ENCODE measurements around the gene FAM50B.
A peak's percentile ranks its signal among the peaks of the same experiment; 100 is the strongest.

The FAM50B gene

DNA sequence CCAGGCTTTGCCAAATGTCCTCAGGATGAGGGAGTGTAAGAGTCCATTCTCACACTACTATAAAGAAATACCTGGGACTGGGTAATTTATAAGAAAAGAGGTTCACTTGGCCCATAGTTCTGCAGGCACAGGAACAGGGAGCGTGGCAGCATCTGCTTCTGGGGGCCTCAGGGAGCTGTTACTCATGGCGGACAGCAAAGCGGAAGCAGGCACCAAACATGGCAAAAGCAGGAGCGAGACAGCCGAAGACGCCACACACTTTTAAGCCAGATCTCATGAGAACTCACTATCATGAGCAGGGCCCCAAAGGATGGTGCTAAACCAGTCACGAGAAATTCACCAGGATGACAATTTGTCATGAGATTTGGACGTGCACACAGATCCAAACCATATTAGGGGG lies 22.8 kb downstream of the FAM50B start:
- no peak for DNase-seq (ENCODE audit: low read depth)

DNA sequence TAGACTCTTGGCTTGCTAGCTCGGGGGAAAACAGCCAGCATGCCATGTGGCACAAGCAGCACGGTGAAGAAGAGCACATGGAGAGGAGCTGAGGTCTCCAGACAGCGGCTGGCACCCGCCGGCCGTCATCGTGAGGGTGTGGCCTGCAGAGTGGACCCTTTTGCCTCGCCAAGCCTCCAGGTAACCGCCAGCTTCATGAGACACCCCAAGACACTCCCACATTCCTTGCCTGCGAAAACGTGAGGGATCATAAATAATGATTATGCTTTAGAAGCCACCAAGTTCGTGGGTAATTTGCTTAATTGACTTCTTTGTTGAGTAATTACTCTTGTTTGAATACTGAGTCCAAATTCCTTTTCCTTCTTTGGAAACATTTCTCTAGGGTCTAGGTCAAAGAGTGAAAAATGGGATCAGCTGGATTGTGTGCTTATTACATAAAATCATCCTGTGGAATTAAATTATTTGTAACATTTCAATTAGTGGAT lies 23.2 kb downstream of the FAM50B start:
- DNase-seq (ENCODE audit: low read depth), result no peak

DNA sequence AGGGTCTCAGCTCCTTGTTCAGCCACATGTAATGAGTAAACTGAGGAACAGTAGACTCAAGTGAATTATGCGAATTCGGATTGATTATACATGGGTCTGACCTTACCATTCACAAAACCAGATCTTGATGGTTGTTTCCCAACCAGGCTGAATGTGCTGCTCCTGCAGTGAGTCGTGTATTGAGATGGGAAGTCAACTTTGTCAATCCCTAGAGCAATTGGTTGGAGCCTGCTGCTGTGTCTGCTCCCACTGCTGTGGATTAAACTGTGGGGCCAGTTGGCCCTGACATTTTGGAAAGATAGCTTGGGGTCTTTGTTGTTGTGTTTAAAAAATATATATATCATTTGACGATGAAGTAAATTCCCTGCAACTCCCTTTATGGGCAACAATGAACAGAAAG lies 23.9 kb downstream of the FAM50B start:
- no peak for DNase-seq (ENCODE audit: low read depth)

DNA sequence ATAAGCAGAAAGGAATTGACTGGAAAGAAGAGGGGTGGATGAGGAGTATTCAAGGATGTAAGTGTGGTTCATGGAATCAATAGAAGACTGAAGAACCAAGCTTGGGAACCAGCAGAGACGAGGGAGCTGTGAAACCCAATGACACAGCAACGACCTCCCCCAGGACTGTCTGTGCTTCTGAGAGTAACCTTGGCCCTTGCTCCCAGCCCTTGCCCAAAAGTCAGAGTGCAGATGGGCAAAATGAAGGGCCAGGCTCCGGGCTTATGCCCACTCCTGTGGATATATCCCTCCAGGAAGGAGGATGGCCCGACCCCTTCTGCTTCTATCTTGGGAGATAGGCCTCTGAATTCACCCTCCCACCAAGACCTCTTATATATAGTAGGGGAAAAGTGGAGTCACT lies 24.9 kb downstream of the FAM50B start:
- no peak for DNase-seq (ENCODE audit: low read depth)

DNA sequence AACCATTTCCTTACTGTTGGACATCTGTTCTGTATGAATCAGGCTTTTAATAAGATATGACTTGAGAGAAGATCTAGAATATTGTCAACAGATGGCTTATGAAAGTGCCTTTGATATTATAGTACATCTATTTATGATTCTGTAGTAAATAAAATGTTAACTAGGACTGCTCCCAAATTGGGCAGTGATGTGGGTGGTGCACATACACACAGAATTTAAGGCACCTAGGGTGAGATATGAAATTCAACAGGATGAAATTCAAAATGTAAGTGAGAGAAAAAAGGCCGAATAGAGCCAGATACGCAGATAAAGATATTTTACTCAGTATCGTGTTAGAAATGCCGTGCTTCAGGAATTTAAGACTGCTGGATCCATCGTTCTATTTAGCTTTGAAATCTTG lies 26.3 kb downstream of the FAM50B start:
- no peak for DNase-seq (ENCODE audit: low read depth)

DNA sequence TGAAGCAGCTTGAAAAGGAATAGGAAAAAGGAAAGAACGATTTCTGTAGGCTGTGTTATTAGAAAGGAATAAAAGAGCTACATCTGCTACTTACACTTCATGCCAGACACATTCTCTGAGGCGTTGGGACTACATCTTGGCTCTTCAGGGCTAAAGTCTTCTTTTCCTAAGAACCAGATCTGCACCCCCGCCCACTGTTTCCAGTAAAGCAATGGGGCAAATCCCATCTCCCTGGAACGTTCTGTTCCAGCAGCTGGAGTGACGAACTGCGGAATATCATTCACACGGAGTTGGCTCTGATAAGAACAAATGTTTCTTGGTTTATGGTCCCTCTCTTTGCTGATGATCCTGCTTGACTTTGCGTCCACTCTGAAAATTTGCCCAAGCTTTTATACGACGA lies 26.9 kb downstream of the FAM50B start:
- peak; percentile 86 for DNase-seq (ENCODE audit: low read depth)

DNA sequence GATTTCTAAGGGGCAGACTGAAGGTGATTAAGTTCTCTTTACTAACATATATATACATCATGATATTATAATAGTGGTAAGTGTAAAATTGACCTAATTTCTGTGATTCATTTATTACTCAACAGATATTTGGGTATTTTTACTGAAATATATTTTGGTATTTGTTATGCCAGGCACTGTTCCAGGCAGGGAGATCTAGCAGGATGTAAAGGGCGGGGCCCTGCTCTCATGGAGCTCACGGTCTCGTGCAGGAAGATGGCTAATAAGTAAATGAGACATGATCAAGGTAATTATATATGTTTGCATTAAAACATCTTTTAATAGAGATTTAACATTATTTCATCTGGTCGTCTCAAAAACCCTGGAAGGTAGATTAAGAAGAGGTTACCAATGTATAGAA lies 27.7 kb downstream of the FAM50B start:
- DNase-seq (ENCODE audit: low read depth), result peak; percentile 32

DNA sequence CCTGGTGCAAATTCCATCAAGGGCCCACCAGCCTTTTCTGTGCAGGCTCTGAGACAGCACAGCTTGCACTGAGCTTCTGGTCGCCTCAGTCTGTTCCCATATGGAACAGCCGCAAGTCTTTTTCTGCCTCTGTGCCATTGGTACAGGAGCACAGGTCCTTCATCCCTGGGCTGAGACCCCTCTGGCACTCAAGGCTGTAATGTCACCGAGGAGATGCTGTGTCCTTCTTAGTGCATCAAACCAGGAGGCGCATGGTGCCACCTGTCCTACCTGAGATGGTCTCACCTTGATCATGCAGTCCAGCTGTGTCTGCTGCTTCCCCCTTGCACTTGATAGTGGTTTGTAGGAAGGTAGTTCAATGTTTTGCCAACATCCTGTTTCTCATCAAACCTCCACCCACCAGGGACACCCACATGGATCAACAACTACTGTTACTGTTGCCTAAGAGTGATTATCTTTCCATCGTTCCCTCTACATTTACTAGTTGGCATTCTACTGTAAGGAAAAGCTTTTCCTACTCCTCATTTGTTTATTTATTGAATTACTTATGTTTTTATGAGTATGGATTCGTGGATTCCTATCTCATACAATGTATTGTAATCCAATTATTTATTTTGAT lies 29.0 kb downstream of the FAM50B start:
- peak; percentile 32 for DNase-seq (ENCODE audit: low read depth)

DNA sequence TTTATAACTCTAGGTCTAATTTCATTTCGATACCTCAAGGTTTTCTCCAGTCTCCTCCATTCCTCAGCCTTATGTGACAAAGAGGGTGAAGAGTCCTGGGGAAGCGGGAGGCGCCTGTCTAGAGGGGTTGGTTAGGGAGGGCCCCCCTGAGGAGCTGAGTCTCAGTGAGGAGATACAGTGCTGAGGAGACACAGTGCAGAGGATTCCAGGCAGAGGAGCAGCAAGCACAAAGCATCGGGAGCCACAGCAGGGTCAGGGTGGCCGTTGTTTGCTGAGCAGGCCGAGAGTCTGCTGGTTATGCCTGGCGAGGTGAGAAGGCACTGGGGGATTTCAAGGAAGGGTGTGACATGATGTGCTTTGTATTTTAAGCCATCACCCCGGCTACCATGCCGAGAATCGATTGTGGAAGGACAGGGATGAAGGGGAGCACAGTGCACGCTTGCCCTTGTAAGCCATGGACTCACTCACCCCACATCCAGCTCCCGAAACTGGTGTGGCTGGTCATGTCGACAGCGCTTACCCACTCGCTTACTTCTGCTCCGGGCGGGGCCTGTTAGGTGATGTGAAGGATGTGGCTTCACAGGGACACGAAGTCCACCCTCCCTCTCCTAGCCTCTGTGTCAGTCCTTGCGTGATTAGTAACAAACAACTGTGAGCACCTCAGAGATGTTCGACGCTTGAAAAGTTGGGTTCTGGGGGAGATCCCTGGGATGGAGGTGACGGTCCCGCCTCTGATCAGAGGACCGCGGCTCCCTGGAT lies 30.2 kb downstream of the FAM50B start:
- DNase-seq (ENCODE audit: low read depth), result no peak

DNA sequence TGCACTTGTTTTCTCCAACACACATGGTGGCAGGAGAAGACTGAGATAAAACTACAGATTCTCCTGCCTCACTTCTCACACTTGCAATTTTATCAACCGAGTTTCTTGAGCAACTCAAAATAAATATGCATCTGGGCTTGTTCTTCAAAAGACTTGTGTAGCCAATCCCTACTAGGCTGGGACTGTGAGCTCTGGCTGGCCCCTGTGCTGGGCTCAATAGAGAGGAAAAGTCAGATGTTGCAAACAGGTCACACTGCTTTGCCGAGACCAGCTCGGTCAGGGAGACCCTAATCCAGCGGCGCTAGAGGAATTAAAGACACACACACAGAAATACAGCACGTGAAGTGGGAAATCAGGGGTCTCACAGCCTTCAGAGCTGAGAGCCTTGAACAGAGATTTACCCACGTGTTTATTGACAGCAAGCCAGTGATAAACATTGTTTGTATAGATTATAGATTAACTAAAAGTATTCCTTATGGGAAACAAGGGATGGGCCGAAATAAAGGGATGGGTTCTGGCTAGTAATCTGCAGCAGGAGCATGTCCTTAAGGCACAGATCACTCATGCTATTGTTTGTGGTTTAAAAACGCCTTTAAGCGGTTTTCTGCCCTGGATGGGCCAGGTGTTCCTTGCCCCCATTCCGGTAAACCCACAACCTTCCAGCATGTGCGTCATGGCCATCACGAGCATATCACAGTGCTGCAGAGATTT lies 32.7 kb downstream of the FAM50B start:
- DNase-seq (ENCODE audit: low read depth), result no peak

DNA sequence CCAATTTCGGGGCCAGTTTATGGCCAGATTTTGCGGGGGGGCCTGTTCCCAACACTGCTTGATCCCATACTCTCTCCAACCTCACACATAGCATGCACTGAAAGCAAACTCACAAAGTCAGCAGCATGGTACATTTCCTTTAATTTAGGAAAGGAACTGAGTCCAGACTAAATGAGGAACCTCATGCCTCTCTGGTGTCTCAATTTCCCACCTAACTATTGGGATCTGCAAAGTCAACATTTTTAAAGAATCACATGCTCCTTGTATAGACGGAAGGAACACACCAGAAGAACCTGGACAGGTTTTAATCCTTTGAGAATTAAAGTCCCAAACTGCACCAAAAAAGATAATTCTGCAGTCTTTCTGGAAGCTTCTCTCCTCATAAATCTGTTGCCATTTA lies 33.3 kb downstream of the FAM50B start:
- no peak for DNase-seq (ENCODE audit: low read depth)

DNA sequence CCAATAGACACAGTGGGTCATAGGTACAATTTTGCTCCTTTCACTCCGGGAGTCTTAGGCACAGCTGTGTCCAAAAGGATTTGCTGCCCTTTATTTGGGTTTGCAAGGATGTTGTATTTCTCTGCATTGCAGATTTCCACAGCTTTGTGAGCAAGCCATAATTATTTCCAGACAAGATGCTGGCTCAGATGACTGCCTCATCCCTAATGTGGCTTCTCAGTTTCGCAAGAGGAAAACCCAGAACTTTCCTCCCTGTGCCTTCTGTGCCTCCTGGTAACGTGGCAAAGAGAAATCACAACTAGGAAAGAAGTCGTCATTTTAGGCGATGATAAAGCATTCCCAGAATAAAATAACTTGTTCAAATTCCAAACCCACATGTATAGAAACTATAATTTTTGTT lies 33.7 kb downstream of the FAM50B start:
- peak; percentile 81 for DNase-seq (ENCODE audit: low read depth)

DNA sequence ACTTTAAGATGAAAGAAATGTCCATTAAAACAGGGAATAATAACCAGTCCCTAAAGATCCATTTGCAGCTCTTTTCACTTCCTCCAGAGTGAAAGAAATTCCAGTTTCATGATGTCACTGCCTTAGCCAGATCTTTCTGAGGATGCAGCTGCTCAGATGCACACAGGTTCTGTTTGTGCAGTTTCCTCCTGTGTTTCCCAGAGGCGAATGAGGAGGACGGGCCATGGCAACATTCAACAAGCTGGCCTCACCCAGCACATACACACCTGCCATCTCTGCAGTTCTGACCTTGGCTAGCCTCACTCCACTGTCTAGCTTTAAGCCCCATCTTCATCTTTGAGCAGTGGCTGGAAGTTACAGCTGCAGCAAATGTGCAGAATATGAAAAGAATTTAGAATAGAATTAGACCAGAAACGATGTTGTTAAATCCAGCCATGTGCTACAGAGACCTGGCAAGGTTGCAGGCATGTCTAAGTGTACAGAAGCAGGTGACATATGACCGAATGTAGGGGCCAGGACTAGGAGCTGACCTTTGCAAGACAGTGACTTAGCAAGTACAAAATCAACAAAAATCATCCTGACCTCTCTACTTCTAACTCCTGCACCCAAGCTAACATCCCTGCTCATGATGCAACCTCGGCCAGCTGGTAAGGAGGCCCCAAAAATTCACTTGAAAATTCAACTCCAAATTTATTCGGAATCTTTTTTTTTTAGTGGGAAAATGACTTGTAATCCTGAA lies 35.0 kb downstream of the FAM50B start:
- DNase-seq (ENCODE audit: low read depth), result peak; percentile 56

DNA sequence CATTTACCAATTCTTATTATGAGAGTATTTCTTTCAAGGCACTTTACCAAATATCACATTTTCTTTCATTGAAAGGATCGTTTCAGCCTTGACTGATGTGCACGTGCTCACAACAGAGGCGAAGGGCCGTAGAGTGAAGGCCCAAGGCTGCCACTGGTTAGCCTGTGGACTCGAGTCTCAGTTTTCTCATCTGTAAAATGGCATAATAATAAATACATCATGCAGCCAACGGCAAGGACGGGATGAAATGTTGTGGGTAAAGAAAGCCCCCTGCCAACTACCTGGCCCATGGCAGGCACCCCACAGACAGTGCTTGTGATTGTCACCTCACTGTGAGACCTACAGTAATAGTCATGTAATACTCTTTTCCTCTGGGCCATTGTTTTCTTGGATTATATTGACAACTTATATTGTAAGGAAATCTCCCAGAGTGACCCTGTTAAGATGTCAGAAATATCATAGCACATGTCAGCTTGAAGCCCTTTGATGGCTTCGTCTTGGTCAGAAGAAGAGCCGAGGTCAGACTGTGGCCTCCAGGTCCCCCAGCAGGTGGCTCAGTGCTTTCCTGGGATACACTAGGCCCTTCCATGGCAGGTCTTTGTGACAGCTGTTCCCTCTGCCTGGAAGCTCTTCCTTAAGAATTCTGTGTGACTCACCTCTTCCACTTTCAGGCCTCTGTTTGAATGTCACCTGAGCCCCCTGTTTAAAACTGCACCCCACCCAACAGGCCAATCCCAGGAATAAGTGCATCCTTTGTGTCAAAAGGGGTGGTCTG lies 36.3 kb downstream of the FAM50B start:
- no peak for DNase-seq (ENCODE audit: low read depth)

DNA sequence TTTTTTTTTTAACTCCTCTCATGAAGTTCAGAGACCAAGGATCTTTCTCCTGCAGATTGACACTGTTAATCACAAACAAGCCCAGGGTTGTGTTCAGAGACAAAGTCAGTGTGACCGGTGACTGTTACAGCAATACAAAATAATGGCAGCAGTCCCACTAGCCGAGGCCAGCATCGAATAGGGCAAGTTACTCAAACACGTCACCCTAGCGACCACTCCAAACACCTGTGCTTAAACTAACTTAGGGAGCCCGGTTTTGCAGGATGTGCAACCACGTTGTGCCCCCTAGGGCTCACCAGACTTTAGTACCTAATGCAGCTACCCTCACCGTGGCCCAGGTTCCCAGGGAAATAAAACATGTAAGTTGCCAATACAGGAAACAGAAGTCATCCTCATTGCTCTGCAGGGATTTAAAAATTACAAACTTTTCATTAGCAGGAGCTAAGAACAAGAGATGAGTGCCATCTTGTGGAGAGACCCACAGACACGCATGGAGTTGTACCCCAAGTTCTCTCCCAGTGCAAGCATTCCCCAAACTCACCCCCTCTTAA lies 38.1 kb downstream of the FAM50B start:
- DNase-seq (ENCODE audit: low read depth), result peak; percentile 58

DNA sequence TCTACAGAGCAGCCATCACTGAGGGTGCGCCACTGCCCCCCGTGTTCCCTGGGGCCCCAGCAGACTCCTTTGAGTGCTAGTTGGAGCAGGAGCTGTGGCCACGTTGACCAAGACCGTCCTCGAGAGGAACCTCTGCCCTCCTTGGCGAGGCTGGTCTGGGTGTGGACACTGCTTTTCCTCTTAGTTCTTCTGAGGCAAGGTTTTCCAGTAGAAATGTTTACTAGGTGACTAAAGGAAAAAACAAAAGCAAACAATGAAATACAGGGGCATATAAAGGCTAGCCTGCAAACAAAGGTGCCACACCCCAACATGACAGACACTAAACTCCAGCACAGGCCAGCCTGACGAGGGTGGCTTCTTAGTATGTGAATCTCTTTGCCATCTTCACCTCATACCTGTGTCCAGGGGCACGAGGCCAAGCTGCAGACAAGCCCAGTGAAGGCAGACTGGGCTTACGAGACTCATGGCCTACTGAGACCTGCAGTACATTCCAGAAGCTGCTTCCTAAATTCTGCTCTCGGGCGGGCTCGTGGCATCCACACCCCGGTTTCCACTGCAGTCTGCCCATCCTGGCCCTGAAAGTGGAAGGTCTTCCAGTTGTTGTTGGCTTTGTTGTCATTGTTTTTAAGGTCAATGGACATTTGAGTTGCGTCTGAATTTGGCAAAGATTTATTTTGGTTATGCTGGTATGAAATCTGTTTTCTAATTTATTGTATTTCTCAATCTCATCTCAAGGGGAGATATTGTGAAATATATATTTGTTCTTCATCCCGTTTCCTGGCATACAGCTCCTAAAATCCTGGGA lies 39.2 kb downstream of the FAM50B start:
- DNase-seq (ENCODE audit: low read depth), result no peak

DNA sequence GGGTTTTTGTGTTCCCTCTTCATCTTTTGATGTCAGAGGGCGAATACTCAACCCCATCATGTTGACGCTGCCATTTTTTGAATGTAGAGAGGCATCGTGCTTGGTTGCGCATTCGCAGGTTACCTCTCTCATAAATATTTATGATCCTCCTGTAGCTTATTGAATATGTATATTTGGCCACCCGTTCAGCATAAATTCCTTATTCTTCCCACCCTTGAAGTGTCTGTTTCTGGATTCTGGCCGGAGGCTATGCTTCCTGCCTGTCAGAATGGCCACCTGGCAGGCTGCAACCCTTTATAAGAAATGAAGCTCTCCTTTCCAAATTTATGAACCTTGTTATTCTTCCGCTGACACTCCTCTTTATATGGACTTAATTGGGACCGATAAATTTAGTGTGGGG lies 40.9 kb downstream of the FAM50B start:
- no peak for DNase-seq (ENCODE audit: low read depth)

DNA sequence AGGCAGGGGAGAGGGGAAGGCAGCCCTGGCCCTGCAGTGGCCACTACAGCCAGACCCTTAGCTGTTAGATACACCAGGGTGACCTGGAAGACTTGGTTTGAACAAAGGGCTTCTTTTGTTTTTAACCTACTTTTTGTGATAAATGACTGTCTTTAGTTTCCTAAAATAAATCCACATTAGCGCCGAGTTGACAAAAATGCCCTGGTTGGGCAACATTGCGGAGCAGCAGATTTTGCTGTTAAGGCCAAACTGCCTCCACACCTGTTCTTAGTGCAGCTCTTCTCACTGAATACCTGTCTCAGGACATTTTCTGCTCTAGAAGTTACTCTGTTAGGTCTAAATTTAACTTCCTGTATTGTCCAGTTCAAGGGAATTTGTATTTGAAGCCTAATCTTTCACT lies 42.7 kb downstream of the FAM50B start:
- DNase-seq (ENCODE audit: low read depth), result no peak

DNA sequence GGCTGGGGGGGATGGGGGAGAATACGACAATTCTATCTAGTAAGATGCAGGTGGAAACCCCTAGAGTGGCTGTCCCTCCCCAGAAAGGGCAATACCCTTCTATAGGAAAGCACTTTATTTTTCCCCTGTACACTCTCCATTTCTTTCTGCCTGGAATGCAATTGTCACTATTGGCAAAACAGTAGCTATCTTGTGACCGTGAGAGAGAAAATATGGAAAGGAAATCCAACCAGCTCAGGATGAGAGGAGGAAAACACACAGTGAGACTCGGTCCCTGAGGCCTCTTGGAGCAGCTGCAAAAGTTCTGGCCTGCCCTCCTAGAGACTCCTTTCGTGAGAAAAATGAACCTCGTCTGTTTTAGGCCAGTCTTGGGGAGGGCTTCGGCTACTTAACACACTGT lies 43.4 kb downstream of the FAM50B start:
- no peak for DNase-seq (ENCODE audit: low read depth)

DNA sequence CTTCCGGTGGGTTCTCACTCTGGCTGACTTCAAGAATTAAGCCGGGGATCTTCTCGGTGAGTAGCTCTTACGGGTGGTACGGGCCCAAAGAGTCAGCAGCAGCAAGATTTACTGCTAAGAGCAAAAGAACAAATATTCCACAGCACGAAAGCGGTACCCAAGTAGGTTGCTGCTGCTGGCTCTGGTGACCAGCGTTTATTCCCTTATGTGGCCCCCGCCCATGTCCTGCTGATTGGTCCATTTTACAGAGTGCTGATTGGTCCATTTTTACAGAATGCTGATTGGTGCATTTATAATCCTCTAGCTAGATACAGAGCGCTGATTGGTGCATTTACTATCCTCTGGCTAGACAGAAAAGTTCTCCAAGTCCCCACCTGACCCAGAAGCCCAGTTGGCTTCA lies 44.3 kb downstream of the FAM50B start:
- DNase-seq (ENCODE audit: low read depth), result no peak

DNA sequence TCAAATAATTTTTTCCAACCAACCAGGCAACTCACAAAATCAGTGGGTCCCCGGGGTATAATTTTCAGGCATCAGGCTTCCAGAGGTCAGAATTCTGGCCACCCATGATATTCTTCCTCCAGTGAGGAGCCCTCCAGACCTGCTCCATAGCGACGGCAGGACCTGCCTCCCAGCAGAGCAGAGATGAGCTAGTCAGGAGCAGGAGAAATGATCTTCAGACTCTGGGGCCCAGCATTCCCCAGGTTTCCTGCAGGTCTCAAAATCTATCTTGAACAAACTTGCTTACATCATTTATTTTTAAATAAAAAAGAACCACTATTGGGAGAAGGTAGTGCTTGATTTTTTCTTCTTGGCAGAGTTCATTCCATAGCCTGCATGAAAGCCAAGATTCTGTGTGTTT lies 44.7 kb downstream of the FAM50B start:
- DNase-seq (ENCODE audit: low read depth), result no peak
